ENCODE data around the gene PIP5K1C.

PIP5K1C gene

DNA sequence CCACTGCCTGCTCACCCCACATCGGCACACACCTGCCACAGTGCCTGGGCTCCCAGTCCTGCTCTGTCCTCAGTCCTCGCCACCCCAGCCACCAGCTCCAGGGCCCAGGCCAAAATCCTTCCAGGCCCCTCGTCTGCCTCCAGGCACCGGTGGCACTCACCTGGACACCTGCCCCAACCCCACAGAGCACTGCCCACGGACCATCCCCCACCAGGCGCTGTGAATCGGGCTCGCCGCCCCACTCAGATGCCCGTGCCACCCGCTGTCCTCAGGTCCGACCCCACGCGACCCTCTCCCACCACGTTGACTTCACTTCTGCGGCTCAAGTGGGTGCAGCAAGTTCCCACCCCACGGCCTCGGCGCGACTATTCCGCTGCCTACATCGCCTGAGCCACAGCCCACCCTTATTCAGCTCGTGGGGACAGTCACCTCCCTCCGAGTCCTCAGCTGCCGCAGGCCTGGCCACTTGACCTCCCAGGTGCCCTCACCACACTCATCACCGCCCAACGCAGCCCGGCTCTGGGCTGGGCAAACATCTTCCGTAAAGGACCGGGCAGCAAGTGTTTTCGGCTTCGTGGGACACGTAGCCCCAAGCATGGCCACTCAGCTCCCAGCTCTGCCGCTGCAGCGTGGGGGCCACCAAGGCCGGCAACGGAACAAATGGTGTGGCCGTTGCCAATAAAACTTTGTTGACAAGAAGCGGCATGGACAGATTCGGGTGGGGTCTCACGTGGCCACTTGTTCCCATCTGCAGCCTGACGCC is 5.7 kb downstream of the PIP5K1C start:
- DNase-seq: no peak

DNA sequence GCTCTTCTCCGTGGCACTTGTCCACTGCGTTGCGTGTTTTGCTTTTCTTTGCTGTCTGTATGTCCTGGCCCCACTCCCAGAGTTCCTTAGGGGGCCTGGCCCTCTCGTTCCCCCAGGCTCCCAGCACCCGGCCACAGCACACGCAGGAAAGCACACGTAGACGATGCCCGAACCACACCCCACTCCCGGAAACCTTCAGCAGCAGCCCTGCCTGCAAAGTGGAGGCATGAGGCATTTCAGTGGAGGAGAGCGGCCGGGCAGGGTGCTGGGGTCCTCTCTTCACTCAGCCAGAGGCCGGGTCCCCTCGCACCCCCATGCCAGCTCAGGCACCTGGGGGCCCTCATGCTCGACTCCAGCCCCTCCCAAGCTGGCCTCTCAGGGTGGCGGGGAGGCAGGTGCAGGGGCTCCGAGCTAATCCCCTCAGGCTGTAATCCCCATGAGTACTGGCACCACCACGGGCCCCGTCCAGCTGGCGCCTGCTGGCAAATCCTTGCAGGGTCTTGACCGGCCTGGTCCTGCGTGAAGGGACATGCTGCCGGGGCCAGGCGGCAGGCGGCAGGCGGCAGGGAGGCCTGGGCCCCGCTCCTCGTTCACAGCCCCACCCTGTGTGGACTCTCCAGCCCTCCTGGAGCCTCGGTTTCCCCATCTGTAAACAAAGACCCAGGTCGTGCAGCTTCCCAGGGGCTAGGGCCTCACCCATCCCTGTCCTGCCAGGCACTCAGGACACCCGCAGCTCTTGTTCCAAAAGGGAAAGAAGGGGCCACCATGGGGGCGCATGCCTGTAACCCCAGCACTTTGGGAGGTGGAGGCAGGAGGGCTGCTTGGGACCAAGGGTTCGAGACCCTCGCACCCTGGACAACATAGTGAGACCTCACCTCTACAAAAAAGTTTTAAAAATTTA is 7.0 kb downstream of the PIP5K1C start:
- DNase-seq: no peak

DNA sequence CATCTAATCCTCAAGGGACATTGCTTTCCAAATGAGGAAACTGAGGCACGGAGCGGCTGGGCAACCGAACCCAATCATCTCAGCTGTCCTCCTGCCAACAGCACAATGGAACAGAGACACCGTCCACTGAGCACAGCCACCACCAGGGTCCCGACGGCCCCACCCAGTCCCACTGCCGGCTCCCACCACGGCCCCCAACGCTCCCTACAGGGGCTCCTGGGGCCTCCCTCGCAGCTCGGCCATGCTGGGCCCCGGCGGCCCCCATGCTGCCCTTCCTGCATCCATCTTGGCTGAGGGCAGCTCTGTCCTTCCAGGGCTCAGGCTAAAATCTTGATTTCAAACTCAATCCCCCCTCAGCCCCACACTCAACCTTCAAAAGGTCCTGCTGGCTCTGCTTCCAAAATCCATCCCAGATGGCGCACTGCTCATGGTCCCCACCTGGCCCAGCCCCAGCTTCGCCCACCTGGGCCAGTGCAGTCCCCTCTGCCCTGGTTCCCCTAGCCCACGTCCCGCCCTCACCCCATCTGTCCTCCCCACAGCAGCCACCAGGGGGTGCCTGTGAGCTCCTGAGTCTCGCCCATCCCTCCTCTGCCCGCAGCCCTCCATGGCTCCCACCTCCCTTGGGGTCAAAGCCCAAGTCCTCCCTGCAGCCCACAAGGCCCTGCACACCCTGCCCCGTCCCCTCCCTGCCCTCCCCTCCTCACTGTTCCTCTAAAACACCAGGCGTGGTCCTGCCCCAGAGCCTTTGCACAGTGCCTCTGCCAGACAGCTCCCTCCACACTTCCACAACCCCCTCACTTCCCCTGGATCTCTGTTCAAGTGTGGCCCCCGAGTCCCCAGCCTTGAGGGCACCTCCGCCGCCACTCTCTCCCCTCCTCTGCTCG is 7.9 kb downstream of the PIP5K1C start:
- DNase-seq: no peak

- no peak for DNase-seq
These were observed 8.5 kb downstream of the PIP5K1C start for GRCh38 chr19:3691726-3692125.

DNA sequence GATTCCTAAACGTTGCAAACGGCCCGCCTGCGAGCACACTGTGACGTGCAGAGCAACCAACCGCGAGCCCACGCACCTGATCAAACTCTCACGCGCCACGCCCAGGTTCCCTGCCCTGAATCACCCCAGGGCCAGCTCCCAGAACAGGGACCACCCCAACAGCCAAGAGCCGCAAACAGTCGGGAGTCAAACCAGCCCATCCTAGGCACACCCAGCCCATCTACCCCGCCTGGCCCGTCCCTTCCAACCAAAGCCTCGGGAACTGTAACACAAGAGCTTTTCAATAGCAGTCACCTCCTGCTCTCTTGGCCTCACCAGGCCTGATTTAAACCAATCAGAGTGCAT is 8.9 kb downstream of the PIP5K1C start:
- DNase-seq: no peak

DNA sequence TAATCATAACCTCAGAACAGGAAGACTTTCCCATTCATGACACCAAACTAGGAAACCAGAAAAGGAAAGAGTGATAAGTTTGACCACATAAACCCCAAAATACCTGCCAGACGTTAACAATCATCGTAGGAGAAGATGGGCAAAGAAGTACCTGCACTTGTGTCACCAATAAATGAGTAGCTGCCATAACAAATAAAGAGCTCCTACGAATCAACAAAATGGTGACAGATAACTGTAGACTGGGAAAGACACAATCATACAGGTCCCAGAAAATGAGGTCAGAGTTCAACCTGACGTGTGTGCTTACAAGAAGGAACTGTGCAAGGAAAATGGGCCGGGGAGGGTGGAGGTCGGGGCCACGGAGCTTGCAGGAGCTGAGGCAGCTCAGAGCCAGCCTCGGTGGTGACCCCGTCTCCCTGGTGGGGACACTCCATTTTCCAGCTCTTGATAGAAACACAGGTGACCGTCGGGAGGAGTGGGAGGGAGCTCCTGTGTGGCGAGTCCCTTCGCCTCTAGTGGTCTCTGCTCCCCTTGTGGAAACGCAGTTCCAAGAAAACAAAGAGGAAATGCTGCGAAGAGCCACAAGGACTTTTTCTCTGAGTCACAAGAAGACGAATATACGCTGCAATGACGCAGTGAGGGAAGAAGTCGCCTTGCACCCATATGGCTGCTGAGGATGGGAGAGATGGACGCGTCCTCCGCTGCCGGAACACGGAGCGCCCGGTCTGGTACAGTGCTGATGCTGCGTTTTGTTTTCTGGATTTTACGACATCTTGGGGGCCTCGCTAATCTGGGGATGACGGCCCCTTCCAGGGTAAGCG is 9.5 kb downstream of the PIP5K1C start:
- no peak for DNase-seq

- DNase-seq: no peak
These were observed 12.2 kb downstream of the PIP5K1C start for GRCh38 chr19:3687774-3688706.

DNA sequence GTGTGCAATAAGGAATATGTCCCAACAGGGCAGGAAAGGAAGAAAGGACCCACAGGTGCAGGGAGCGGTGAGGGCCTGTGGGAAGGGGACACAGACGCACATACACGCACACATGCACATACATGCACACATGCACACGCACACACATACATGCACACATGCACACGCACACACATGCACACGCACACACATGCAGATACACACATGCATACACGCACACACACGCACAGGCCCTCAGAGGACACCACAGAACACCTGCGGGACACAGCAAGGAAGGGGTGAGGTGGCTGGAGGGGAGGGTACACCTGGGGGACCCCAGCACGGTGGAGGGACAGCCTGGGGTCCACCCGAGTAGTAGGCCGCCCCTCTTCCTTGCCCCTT is 12.9 kb downstream of the PIP5K1C start:
- DNase-seq: no peak

DNA sequence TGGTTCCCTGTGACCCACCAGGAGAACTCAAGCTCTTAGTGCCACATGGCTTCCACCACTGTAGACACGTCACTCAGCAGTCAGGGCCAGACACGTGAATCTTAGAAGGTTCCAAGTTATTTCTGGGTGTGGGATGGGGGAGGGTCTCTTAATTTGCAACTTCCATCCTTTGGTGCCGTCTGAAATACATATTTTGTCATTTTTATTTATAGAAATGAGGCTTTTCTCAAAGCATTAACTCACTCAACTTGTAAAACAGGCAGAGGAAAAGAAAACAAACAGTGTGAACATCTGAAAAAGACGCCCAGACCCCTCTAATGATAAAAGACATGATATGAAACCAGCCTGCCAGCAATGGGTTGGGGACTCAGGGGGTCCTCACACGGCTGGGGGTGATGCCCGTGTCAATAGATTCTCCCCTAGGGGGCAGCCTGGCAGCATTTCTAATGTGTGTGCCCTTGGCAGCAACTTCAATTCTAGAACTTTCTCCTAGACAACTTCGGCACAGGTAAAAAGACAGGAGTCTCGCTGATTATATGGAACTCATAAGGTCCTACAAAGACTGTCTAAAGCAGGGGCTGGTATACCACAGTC is 15.4 kb downstream of the PIP5K1C start:
- DNase-seq: no peak

- no peak for DNase-seq
These were observed 16.0 kb downstream of the PIP5K1C start for GRCh38 chr19:3684054-3684816.

GRCh38 chr19:3683405-3684053 is 16.7 kb downstream of the PIP5K1C start:
- no peak for DNase-seq

DNA sequence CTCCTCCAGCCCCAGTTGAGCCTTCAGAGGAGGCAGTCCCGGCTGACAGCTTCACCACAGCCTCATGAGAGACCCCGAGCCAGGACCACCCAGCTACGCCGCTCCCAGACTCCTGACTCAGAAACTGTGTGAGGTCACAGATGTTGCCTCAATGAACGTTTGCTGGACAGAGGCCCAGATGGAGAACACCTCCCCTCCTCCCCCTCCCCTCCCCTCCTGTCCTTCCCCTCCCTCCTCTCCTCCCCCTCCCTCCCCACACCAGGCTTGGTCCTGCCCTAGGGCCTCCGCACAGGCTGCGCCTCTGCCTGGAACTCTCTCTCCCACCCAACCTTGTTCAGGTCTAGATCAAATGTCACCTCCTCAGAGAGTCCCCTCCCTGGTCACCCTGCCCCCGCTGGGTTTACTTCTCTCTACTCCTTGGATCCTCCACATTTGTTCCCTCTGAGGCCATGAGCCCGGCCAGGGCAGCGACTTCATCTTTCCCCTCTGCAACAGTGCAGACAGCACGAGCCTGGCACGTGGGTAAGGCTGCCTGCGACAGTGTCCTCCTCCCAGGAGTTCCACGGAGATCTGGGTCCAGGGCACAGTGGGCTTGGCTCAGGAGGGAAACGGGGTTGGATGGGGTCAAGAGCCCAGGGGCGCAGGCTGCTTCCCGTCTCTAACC is 17.4 kb downstream of the PIP5K1C start:
- no peak for DNase-seq

DNA sequence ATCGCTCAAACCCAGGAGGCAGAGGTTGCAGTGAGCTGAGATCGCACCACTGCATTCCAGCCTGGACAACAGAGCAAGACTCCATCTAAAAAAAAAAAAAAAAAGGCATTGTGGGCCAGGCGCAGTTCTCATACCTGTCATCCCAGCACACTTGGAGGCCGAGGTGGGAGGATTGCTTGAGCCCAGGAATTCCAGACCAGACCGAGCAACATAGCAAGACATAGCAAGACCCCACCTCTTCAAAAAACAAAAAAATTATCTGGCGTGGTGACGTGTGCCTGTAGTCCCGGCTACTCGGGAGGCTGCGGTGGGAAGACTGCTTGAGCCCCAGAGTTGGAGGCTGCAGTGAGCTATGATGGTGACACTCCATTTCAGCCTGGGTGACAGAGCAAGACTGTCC is 18.0 kb downstream of the PIP5K1C start:
- DNase-seq: no peak

DNA sequence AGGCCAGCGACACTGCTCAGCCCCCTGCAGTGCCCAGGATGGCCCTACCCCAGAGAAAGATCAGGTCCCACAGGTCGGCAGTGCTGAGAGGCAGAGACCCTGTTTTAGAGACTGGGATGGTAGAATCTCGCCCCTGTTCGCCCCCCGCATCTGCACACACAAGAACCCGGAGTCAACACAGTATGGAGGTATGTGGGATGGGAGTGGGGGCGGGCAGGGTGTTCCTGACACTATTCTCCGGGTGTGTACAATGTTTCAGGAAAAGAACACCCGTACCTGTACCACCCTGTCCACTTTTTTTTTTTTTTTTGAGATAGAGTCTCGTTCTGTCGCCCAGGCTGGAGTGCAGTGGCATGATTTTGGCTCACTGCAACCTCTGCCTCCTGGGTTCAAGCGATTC is 19.3 kb downstream of the PIP5K1C start:
- no peak for DNase-seq

DNA sequence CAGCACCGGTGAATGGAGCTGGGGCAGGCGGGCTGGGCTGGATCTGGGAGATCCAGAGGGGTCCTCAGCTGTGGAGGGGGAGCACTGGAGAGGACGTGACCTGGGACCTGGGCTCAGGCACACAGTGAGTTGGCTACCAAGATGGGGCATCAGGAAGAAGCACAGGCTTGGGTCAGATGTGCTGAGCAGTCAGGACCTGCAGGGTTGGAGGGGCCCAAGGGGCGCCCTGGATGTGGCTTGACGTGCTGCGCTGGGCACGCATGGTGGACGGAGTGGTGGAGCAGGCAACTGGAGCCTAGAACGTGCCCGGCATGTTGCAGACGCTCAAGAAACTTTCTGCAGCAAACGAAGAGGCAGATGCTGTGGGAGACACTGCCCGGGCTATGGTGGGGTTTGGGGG is 20.7 kb downstream of the PIP5K1C start:
- no peak for DNase-seq

- DNase-seq: no peak
These were observed 21.1 kb downstream of the PIP5K1C start for GRCh38 chr19:3679138-3679537.

DNA sequence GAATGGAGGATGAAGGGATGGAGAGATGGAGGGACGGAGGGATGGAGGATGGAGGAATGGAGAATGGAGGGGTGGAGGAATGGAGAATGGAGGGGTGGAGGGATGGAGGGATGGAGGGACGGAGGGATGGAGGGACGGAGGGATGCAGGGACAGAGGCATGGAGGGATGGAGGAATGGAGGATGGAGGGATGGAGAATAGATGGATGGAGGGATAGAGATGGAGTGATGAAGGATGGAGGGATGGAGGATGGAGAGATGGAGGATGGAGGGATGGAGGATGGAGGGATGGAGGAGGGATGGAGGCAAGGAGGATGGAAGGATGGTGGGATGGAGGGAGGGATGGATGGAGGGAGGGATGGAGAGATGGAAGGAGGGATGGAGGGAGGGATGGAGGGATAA is 22.1 kb downstream of the PIP5K1C start:
- DNase-seq: no peak

- no peak for DNase-seq
These were observed 25.3 kb downstream of the PIP5K1C start for GRCh38 chr19:3674784-3675543.

Data from NCI-H1105 (cell line).